GM18508 (cell line): Measurements from ENCODE around the gene ZRANB3.
"Not testable (repeated sequence)": the region's sequence is repeated elsewhere in the genome, so short reads cannot be mapped to it uniquely, and the experiment has no call there.

Experiments used
- ATAC-seq: cut with Tn5 transposase; IDR thresholded peaks from one replicate; pipeline ENCODE4 v1.9.1; 2021; ENCODE audit warnings: moderate number of reproducible peaks; ENCODE audit not compliant: insufficient read depth, unreplicated experiment

The ZRANB3 gene

GRCh38 chr2:135348096-135348704, 182.8 kb downstream of the ZRANB3 start:
- not testable (repeated sequence) for ATAC-seq

GRCh38 chr2:135337071-135337470, 193.9 kb downstream of the ZRANB3 start:
- ATAC-seq, result no peak

GRCh38 chr2:135335256-135335655, 195.8 kb downstream of the ZRANB3 start:
- ATAC-seq, result no peak

GRCh38 chr2:135327146-135327545, 203.9 kb downstream of the ZRANB3 start:
- ATAC-seq, result no peak

GRCh38 chr2:135320465-135321355, 210.3 kb downstream of the ZRANB3 start:
- no peak for ATAC-seq

- ATAC-seq, result no peak
These were observed 212.2 kb downstream of the ZRANB3 start for GRCh38 chr2:135318808-135319207.

GRCh38 chr2:135317375-135317774, 213.6 kb downstream of the ZRANB3 start:
- ATAC-seq, result no peak

- no peak for ATAC-seq
These were observed 219.1 kb downstream of the ZRANB3 start for GRCh38 chr2:135311962-135312361.

GRCh38 chr2:135311268-135311667, 219.8 kb downstream of the ZRANB3 start:
- no peak for ATAC-seq

GRCh38 chr2:135304694-135305093, 226.3 kb downstream of the ZRANB3 start:
- no peak for ATAC-seq

- ATAC-seq, result no peak
These were observed 231.3 kb downstream of the ZRANB3 start for GRCh38 chr2:135299658-135300244.

GRCh38 chr2:135299165-135299564, 231.9 kb downstream of the ZRANB3 start:
- ATAC-seq, result no peak

- not testable (repeated sequence) for ATAC-seq
These were observed 243.9 kb downstream of the ZRANB3 start for GRCh38 chr2:135287121-135287520.

GRCh38 chr2:135285391-135285790, 245.6 kb downstream of the ZRANB3 start:
- no peak for ATAC-seq

- no peak for ATAC-seq
These were observed 249.6 kb downstream of the ZRANB3 start for GRCh38 chr2:135281379-135281778.

- ATAC-seq, result no peak
These were observed 251.8 kb downstream of the ZRANB3 start for GRCh38 chr2:135279209-135279608.

GRCh38 chr2:135276525-135276924, 254.5 kb downstream of the ZRANB3 start:
- ATAC-seq, result no peak

GRCh38 chr2:135271006-135271405, 260.0 kb downstream of the ZRANB3 start:
- ATAC-seq, result no peak

- no peak for ATAC-seq
These were observed 265.0 kb downstream of the ZRANB3 start for GRCh38 chr2:135265960-135266490.

- no peak for ATAC-seq
These were observed 271.9 kb downstream of the ZRANB3 start for GRCh38 chr2:135259123-135259522.

- no peak for ATAC-seq
These were observed 272.8 kb downstream of the ZRANB3 start for GRCh38 chr2:135258193-135258592.
